Measurements from ENCODE around the gene STRBP. TPM values are rescaled to one million over a fixed set of nuclear protein-coding genes. Genes with fewer than 3 reads are reported as not detected.

Gene STRBP
- total RNA-seq, 1 donor from 2014 or later: 58.9 TPM

- TF ChIP-seq CTCF (conservative IDR thresholded peaks at IDR 0.05): no peak
- Mint-ChIP-seq H3K27me3 (ENCODE audit: low read depth) (no peaks in the 10 kb centered on the region), H3K4me3 (no peak overlapping the region)
Observed at GRCh38 chr9:123311250-123311752, 42.9 kb upstream of the STRBP start.

GRCh38 chr9:123310551-123311249 is 42.3 kb upstream of the STRBP start:
- H3K4me1 Mint-ChIP-seq: peaks cover 15% of the 10 kb centered on the region
- no peak overlapping the region for H3K4me3 Mint-ChIP-seq
- H3K9me3 Mint-ChIP-seq: no peaks in the 10 kb centered on the region
- H3K27me3 Mint-ChIP-seq (ENCODE audit: low read depth): no peaks in the 10 kb centered on the region
- no peak for TF ChIP-seq CTCF (conservative IDR thresholded peaks at IDR 0.05)
- no peaks in the 10 kb centered on the region for H3K36me3 Mint-ChIP-seq (ENCODE audit: low read depth)
- no peak overlapping the region for H3K27ac Mint-ChIP-seq (ENCODE audit: unreplicated experiment)
- no peak for DNase-seq (ENCODE audit: low read depth, low spot score)

More at GRCh38 chr9:123311250-123311752, 42.9 kb upstream of the STRBP start:
- Mint-ChIP-seq H3K36me3 (ENCODE audit: low read depth) (no peaks in the 10 kb centered on the region), H3K4me1 (peaks cover 17% of the 10 kb centered on the region), H3K27ac (ENCODE audit: unreplicated experiment) (no peak overlapping the region), H3K9me3 (no peaks in the 10 kb centered on the region)
- DNase-seq (ENCODE audit: low read depth, low spot score): no peak

GRCh38 chr9:123309611-123310010 is 41.2 kb upstream of the STRBP start:
- no peak for TF ChIP-seq CTCF (conservative IDR thresholded peaks at IDR 0.05)
- Mint-ChIP-seq H3K9me3 (no peaks in the 10 kb centered on the region), H3K27me3 (ENCODE audit: low read depth) (no peaks in the 10 kb centered on the region), H3K36me3 (ENCODE audit: low read depth) (no peaks in the 10 kb centered on the region), H3K4me3 (no peak overlapping the region), H3K4me1 (peaks cover 15% of the 10 kb centered on the region), H3K27ac (ENCODE audit: unreplicated experiment) (no peak overlapping the region)
- DNase-seq (ENCODE audit: low read depth, low spot score): no peak

- no peak overlapping the region for H3K27ac Mint-ChIP-seq (ENCODE audit: unreplicated experiment)
Observed at GRCh38 chr9:123305879-123306278, 37.5 kb upstream of the STRBP start.

GRCh38 chr9:123304340-123304691 is 35.9 kb upstream of the STRBP start:
- Mint-ChIP-seq H3K9me3 (no peaks in the 10 kb centered on the region), H3K4me3 (no peak overlapping the region), H3K4me1 (no peaks in the 10 kb centered on the region), H3K36me3 (ENCODE audit: low read depth) (no peaks in the 10 kb centered on the region), H3K27ac (ENCODE audit: unreplicated experiment) (no peak overlapping the region), H3K27me3 (ENCODE audit: low read depth) (no peaks in the 10 kb centered on the region)
- no peak for TF ChIP-seq CTCF (conservative IDR thresholded peaks at IDR 0.05)
- no peak for DNase-seq (ENCODE audit: low read depth, low spot score)

More at GRCh38 chr9:123305879-123306278, 37.5 kb upstream of the STRBP start:
- Mint-ChIP-seq H3K9me3 (no peaks in the 10 kb centered on the region), H3K4me1 (peaks cover 3% of the 10 kb centered on the region), H3K36me3 (ENCODE audit: low read depth) (no peaks in the 10 kb centered on the region), H3K4me3 (no peak overlapping the region), H3K27me3 (ENCODE audit: low read depth) (no peaks in the 10 kb centered on the region)
- no peak for DNase-seq (ENCODE audit: low read depth, low spot score)
- TF ChIP-seq CTCF (conservative IDR thresholded peaks at IDR 0.05): no peak

All from neural crest cell (in vitro differentiated cells).